SH-SY5Y (cell line): ENCODE results near the gene JAM2.

ENCODE experiments used
- GATA2 ChIP-seq: IDR thresholded peaks from 2 replicates; pipeline ENCODE4 v1.6.1; 2011; ENCODE audit warnings: mild to moderate bottlenecking, low read depth, low read length
- GATA3 ChIP-seq: IDR thresholded peaks from 2 replicates; pipeline ENCODE4 v1.6.1; 2011; ENCODE audit warnings: low read depth, mild to moderate bottlenecking, low read length, moderate library complexity

DNA sequence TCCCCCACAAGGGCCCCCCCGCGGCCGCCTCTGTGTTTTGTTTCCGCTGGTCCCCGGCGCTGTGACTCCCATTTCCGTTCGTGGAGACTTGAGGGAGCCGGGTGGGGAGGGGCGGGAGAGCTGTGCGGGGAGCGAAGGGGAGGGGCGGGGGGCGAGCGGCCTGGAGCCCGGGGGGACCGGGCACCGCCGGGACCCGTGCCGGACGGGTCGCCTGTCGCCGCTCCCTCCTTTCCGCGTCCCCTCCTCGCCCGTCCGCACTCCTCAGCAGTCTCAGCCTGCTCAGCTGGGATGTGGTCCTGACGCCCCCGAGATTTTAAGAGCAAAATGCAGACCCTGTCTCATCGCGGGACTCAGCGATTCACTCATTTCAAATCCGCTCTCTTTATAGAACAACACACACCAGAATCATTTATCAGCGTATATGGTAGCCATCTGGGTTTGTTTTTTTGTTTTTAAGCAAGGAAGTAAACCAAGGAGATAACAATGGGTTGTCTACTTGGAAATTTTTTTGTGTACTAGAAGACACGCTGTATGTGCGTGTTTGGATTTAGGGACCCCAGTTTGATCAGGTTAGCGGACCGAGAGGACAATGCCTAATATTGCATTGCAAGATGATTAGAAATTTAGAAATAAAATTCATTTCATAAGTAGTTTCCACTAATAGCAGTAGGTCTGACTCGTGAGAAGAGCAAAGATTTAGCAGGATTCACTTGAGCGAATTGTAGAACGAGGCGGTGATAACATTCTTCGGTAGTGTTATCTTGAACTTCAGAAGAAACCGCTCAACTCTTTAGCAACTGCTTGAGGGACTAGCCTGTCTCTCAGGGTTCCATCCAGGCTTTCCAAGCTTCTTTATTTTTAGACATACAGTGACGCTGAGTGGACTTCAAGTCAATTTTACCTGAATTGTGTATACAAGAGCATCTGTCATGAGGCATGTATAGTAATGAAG lies 96.9 kb downstream of the JAM2 start:
- TF ChIP-seq GATA3 = no peak
- no peak for TF ChIP-seq GATA2
